ENCODE results near the gene TSC2. TPM values are rescaled to one million over a fixed set of nuclear protein-coding genes. Genes with fewer than 3 reads are reported as not detected.

The TSC2 gene
- total RNA-seq, 1 experiment from 2014 or later: 24.1 TPM

DNA sequence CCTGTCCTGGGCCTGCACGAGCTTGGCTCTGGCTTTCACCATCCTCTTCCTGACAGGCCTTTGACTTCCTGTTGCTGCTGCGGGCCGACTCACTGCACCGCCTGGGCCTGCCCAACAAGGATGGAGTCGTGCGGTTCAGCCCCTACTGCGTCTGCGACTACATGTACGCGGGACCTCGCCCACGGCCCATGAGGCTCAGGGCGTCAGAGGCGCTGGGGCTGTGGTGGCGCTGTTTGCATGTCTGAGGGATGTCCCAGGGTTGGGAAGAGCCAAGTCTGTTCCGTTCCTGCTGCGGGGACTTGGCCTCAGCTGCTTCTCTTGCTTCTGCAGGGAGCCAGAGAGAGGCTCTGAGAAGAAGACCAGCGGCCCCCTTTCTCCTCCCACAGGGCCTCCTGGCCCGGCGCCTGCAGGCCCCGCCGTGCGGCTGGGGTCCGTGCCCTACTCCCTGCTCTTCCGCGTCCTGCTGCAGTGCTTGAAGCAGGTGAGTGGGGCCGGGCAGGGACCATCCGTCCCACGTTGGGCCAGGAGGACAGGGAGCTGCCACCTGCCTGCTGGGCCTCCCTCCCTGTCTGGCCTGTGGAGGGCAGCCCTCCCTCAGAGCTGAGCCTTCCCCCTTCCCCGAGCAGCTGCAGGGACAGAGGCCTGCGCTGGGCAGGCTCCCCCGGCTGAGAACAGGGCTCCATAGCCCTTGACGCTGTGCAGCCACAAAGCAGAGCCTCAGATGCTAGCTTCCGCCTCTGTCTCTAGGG lies 23.8 kb downstream of the TSC2 start:
- Histone ChIP-seq H3K9me3 (no peaks in the 10 kb centered on the region), H3K27me3 (no peaks in the 10 kb centered on the region), H3K36me3 (peaks cover 32% of the 10 kb centered on the region), H3K4me3 (no peak overlapping the region)
- DNase-seq: no peak

DNA sequence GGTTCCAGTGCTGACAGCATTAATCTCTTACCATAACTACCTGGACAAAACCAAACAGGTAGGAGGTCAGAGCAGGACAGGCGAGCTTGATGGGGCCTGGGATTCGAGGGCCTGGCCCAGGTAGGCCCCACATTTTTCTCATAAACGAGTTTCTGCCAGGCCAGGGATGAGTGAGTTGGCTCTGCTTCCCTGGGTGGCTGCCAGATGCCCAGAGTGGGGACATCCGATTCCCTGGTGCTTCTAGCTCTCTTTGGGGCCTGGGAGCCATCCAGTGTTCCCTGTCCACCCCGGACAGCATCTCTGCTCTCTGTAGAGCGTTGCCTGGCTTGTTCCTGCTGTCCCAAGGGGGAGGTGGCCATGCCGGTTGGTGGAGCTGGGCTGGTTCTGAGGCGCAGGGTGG lies 25.1 kb downstream of the TSC2 start:
- peaks cover 32% of the 10 kb centered on the region for H3K36me3 ChIP-seq

DNA sequence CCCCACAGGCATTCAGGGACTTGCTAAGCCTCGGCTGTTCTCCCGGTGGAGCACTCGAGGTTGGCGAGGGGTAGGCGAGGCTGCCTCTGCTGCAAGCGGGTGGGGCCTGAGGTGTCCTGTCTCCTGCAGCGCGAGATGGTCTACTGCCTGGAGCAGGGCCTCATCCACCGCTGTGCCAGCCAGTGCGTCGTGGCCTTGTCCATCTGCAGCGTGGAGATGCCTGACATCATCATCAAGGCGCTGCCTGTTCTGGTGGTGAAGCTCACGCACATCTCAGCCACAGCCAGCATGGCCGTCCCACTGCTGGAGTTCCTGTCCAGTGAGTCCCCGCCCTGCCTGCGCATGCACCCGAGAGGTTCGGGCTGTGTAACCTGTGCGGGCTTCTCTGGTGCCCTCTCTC lies 26.3 kb downstream of the TSC2 start:
- DNase-seq: no peak
- no peaks in the 10 kb centered on the region for H3K27me3 ChIP-seq
- no peaks in the 10 kb centered on the region for H3K9me3 ChIP-seq
- no peak overlapping the region for H3K4me3 ChIP-seq
- peaks cover 34% of the 10 kb centered on the region for H3K36me3 ChIP-seq

More for the DNA sequence above, 25.1 kb downstream of the TSC2 start:
- DNase-seq: no peak
- H3K4me3 ChIP-seq: no peak overlapping the region
- H3K9me3 ChIP-seq: no peaks in the 10 kb centered on the region
- H3K27me3 ChIP-seq: no peaks in the 10 kb centered on the region

DNA sequence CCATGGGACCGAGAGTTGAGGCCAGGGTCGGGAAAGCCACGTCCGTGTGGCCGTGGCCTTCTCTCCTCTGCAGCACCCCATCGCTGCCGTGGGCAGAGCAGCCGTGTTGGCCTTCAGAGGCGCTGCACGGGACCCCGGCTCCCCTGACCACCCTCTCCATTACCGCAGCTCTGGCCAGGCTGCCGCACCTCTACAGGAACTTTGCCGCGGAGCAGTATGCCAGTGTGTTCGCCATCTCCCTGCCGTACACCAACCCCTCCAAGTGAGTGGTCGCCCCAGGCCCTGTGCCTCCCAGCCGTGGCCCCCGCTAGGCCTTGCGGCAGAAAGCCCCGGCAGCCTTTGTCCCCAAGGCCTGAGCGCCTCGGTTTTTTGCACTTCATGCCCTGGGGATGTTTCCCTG lies 27.8 kb downstream of the TSC2 start:
- Histone ChIP-seq H3K27me3 (no peaks in the 10 kb centered on the region), H3K36me3 (peaks cover 29% of the 10 kb centered on the region), H3K9me3 (no peaks in the 10 kb centered on the region), H3K4me3 (no peak overlapping the region)
- no peak for DNase-seq

DNA sequence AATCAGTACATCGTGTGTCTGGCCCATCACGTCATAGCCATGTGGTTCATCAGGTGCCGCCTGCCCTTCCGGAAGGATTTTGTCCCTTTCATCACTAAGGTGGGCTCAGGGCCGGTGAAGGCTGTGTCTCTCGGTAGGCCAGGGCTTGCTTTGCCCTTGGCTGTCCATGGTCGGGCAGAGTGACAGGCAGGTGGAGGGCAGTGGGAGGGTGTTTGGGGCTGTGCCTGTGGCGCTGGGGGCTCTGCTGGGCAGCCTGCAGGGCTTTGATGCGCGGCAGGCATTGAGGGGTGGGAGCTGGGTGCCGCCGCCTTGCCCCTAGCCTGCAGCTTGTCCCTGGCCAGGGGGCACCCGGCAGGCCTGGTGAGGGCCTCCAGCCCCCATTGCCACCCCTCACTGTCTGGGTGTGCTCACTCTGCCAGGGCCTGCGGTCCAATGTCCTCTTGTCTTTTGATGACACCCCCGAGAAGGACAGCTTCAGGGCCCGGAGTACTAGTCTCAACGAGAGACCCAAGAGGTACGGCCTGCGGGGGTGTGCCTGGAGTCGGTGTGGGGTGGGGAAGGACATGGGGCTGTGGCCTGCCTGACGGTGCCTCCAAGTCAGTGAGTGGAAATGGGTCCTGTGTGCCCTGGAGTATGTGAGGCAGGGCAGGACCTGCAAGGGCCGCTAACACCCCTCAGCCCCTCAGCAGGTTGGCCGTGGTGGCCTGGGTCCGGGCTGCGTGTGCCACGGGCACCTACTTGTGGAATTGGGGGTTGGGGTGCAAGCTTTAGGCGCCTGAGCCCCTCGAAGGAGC lies 28.5 kb downstream of the TSC2 start:
- no peak overlapping the region for H3K4me3 ChIP-seq
- no peak for DNase-seq
- no peaks in the 10 kb centered on the region for H3K9me3 ChIP-seq
- peaks cover 30% of the 10 kb centered on the region for H3K36me3 ChIP-seq
- no peaks in the 10 kb centered on the region for H3K27me3 ChIP-seq

DNA sequence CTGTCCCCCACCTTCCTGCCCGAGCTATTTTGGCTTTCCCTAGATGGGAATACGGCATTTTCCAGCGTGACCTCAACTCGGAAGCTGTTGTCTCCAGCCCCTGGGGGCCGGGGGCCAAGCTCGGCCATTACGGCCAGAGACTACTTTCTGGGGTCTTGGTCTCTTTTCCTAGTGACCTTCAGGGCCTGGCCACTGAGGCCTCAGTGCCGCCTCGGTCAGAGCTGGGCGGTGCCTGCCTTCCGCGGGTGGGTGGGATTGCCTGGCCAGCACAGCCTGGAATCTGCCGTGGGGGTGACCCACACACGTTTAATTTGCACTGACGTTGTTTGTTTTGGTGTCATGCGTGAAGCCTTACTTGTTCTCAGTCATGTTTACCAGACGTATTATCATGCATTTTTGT lies 29.2 kb downstream of the TSC2 start:
- Histone ChIP-seq H3K27me3 (no peaks in the 10 kb centered on the region), H3K9me3 (no peaks in the 10 kb centered on the region), H3K36me3 (peaks cover 34% of the 10 kb centered on the region), H3K4me3 (no peak overlapping the region)
- no peak for DNase-seq

DNA sequence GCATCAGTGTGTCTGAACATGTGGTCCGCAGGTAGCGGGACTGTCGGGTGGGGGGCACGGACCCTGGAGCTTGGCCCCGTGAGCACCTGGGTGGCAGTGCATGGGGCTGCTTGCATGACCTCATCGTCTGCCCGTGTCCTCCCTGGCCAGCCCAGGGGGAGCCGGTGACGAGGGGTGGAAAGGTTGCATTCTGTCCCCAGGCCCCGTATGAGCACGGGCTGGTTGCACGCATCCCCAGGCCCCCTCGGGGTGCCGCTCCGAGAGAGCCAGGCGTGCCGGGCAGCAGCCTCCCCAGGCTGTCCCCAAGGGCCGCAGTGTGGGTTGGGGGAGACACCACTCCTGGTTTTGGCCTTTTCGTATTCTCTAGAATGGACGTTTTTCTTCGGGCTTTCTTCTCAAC lies 29.9 kb downstream of the TSC2 start:
- peaks cover 39% of the 10 kb centered on the region for H3K36me3 ChIP-seq
- H3K27me3 ChIP-seq: no peaks in the 10 kb centered on the region
- no peaks in the 10 kb centered on the region for H3K9me3 ChIP-seq
- H3K4me3 ChIP-seq: no peak overlapping the region
- no peak for DNase-seq

DNA sequence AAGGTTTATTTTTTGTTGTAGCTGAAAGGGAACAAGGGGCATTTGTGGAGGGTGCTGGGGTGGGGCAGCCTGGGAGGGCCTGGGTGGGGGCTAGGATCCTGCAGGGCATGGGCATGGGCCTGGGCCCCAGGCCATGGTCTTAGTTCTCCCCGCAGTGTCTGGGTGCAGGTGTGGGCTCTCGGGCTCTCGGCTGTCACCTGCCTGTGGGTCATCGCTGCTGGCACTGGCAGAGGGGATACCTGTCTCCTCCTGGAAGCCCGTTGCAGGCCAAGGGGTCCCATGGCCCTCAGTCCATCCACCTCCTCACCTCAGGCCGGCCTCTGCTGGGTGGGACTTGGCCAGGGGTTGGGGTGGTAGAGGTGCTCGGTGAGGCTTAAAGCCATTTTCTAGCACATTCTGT lies 30.3 kb downstream of the TSC2 start:
- Histone ChIP-seq H3K4me3 (no peak overlapping the region), H3K9me3 (no peaks in the 10 kb centered on the region), H3K36me3 (peaks cover 35% of the 10 kb centered on the region), H3K27me3 (no peaks in the 10 kb centered on the region)
- no peak for DNase-seq

DNA sequence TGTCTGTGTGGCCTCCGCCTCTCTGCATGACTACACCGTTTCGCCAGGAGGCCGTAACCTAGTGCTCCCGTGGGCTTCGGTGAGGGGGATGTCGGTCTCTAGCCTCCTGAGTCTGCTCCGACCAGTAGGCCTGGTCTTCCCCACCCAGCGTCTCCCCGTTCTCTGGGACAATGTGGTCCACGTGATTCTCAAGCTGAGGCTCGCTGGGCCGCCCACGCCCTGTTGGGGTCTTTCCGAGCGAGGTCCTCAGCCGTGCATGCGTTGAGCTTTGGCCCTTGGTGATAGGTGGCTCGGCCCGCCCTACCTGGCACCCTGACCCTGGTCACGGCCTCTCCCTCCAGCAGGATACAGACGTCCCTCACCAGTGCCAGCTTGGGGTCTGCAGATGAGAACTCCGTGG lies 30.9 kb downstream of the TSC2 start:
- peaks cover 30% of the 10 kb centered on the region for H3K36me3 ChIP-seq
- H3K9me3 ChIP-seq: no peaks in the 10 kb centered on the region
- no peaks in the 10 kb centered on the region for H3K27me3 ChIP-seq
- DNase-seq: no peak
- no peak overlapping the region for H3K4me3 ChIP-seq

DNA sequence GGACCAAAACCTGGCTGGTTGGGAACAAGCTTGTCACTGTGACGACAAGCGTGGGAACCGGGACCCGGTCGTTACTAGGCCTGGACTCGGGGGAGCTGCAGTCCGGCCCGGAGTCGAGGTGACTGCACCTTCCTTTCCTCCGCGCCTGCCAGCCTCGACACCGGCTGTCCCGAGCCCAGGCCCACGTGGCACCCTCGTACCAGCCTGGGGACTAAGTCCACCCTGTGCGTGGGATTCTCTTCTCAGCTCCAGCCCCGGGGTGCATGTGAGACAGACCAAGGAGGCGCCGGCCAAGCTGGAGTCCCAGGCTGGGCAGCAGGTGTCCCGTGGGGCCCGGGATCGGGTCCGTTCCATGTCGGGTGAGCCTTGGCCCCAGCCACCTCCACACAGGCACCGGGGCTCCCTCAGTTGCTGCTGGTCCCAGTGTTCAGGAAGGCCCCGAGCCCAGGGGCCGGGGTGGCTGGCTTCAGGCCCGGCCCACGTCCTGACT lies 31.6 kb downstream of the TSC2 start:
- DNase-seq: no peak
- H3K36me3 ChIP-seq: peaks cover 32% of the 10 kb centered on the region
- no peak overlapping the region for H3K4me3 ChIP-seq
- H3K9me3 ChIP-seq: no peaks in the 10 kb centered on the region
- no peaks in the 10 kb centered on the region for H3K27me3 ChIP-seq

DNA sequence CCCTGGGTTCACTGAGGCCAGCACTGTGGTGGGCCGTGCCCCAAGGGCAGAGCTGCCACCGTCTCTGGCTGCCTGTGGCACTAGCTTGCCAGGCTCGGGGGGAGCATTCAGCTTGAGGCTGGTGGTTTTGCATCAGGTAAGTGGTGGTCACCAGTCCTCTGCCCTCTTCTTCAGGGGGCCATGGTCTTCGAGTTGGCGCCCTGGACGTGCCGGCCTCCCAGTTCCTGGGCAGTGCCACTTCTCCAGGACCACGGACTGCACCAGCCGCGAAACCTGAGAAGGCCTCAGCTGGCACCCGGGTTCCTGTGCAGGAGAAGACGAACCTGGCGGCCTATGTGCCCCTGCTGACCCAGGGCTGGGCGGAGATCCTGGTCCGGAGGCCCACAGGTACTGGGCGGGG lies 32.2 kb downstream of the TSC2 start:
- Histone ChIP-seq H3K4me3 (no peak overlapping the region), H3K27me3 (no peaks in the 10 kb centered on the region), H3K9me3 (no peaks in the 10 kb centered on the region), H3K36me3 (peaks cover 36% of the 10 kb centered on the region)
- DNase-seq: no peak

DNA sequence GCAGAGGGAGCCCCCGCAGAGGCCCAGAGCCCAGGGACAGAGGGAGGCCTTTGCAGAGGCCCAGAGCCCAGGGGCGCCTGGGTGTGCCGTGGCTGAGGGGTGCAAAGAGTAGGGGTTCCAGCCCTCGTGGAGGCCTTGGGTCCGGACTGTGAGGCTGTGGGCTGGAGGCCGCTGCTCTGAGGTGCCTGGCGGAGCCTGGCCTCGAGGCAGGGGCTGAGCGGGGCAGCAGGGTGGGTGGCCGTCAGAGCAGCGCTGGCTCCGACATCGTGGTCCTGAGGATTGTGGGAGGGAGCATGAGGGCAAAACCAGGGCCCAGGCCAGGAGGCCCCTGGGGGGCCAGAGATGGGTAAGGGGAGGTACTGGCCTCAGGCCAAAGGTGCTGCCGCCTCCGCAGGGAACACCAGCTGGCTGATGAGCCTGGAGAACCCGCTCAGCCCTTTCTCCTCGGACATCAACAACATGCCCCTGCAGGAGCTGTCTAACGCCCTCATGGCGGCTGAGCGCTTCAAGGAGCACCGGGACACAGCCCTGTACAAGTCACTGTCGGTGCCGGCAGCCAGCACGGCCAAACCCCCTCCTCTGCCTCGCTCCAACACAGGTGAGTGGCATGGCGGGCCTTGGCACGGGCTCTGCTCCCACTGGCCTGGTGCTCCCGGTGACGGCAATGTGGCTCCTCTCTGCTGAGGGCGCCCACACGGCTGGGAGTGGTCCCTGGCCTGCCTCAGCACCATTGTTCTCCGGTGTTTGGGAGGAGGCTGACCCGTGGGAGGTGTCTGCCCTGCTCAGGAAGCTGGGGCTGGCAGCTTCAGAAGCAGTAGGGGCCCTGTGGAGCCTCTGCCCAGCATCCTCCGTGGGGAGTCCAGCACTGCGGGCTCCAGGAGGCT lies 33.7 kb downstream of the TSC2 start:
- peaks cover 45% of the 10 kb centered on the region for H3K36me3 ChIP-seq
- DNase-seq: no peak
- no peaks in the 10 kb centered on the region for H3K27me3 ChIP-seq
- no peaks in the 10 kb centered on the region for H3K9me3 ChIP-seq
- H3K4me3 ChIP-seq: no peak overlapping the region

DNA sequence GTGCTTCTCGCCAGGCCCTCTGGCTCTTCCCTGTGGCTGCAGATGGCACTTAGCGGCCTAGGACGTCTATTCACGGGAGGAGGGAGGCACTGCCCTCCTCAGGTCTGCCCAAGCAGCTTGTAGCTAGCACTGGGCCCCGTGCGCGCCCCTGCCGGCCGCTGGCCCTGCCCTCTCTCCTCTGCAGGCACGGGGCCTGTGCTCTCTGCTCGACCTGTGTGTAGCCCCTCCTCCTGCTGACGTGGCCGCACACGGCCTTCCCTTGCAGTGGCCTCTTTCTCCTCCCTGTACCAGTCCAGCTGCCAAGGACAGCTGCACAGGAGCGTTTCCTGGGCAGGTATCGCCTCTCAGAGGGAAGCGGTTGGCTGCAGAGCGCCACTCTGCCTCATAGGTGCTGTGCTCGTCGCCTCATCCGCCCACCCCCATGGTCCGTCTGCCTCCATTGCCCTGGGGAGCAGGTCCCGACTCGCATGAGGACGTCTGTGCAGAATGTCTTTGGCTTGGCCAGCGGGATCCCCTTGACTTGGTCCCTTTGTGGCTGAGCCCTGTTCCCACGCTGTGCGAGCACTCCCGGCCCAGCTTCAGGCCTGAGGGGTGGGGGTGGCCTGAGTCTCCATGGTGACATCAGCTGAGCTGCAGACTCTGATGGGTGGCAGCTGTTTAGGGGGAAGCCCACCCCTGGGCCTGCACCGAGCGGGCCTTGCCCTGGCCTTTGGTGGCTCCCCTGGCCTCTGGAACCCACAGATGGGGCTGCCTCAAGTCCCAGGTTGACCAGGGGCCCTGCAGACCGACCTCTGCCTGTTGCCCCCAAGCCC lies 34.6 kb downstream of the TSC2 start:
- Histone ChIP-seq H3K9me3 (no peaks in the 10 kb centered on the region), H3K4me3 (no peak overlapping the region), H3K27me3 (no peaks in the 10 kb centered on the region), H3K36me3 (peaks cover 52% of the 10 kb centered on the region)
- DNase-seq: no peak

DNA sequence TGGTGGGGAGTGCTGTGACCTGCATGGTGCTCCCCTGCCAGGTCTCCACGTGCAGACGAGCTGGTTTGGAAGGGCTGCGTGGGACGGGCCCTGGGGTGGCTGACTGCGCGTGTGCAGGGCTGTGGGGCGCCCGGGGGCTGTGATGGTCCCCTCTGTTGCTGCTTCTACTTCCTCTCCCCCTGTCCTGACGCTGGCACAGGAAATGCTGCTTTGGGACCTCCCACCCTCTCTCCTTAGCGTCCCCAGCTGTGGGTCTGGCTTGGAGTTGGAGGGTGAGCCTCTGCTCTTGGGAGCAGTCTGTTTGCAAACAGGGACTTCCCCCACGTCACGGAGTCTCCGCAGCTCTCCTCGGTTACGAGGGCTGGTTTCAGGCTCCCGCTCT lies 35.2 kb downstream of the TSC2 start:
- Histone ChIP-seq H3K9me3 (no peaks in the 10 kb centered on the region), H3K36me3 (peaks cover 58% of the 10 kb centered on the region), H3K27me3 (no peaks in the 10 kb centered on the region), H3K4me3 (no peak overlapping the region)
- no peak for DNase-seq

DNA sequence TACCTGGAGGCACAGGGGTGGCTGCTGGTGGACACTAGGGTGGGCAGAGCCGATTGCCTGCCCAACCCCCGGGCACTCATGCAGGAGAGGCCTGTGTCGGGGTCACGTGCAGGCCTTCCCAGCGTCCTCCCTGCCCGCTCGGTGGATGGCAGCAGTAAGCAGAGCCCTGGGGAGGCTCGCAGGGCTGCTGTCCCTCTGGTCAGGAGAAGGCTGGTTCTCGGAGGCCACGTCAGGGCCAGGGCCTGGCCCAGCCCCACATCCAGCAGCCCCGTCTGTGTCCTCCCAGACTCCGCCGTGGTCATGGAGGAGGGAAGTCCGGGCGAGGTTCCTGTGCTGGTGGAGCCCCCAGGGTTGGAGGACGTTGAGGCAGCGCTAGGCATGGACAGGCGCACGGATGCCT lies 35.6 kb downstream of the TSC2 start:
- no peaks in the 10 kb centered on the region for H3K9me3 ChIP-seq
- DNase-seq: no peak
- H3K4me3 ChIP-seq: no peak overlapping the region
- peaks cover 61% of the 10 kb centered on the region for H3K36me3 ChIP-seq
- no peaks in the 10 kb centered on the region for H3K27me3 ChIP-seq
